BLaER1 (cell line): ENCODE results near the gene PIWIL1.

Experiments used
- H3K27ac ChIP-seq: shearing (Covaris generic); formaldehyde crosslinking; 2 replicates; pipeline ENCODE4 v1.8.1; 2022
- H3K27me3 ChIP-seq: shearing (Covaris generic); formaldehyde crosslinking; 2 replicates; pipeline ENCODE4 v1.8.1; 2022
- H3K36me3 ChIP-seq: shearing (Covaris generic); formaldehyde crosslinking; 2 replicates; pipeline ENCODE4 v1.8.1; 2022
- H3K4me1 ChIP-seq: shearing (Covaris generic); formaldehyde crosslinking; 2 replicates; pipeline ENCODE4 v1.8.1; 2022
- H3K4me2 ChIP-seq: shearing (Covaris generic); formaldehyde crosslinking; 2 replicates; pipeline ENCODE4 v1.8.1; 2022
- H3K4me3 ChIP-seq: shearing (Covaris generic); formaldehyde crosslinking; 2 replicates; pipeline ENCODE4 v1.8.1; 2022
- H3K9ac ChIP-seq: shearing (Covaris generic); formaldehyde crosslinking; 2 replicates; pipeline ENCODE4 v1.8.1; 2022
- H3K9me3 ChIP-seq: shearing (Covaris generic); formaldehyde crosslinking; 2 replicates; pipeline ENCODE4 v1.8.1; 2022
- H4K20me1 ChIP-seq: shearing (Covaris generic); formaldehyde crosslinking; 2 replicates; pipeline ENCODE4 v1.8.1; 2022
- Cebpa-rat ChIP-seq: shearing (Covaris generic); IDR thresholded peaks from 2 replicates; pipeline ENCODE4 v1.8.1; 2022

PIWIL1 gene

GRCh38 chr12:130367003-130367402 is 29.3 kb downstream of the PIWIL1 start:
- H3K4me2 ChIP-seq: no peak overlapping the region
- no peak overlapping the region for H3K9ac ChIP-seq
- peaks cover 8% of the 10 kb centered on the region; the same call in 1 of the 2 replicates for H3K4me1 ChIP-seq
- H3K4me3 ChIP-seq: no peak overlapping the region
- peaks cover 5% of the 10 kb centered on the region; the same call in 1 of the 2 replicates for H3K9me3 ChIP-seq
- no peaks in the 10 kb centered on the region; the same call in 1 of the 2 replicates for H3K27me3 ChIP-seq
- no peak for TF ChIP-seq Cebpa-rat
- H3K36me3 ChIP-seq: no peaks in the 10 kb centered on the region
- no peak overlapping the region for H3K27ac ChIP-seq
- no peaks in the 10 kb centered on the region for H4K20me1 ChIP-seq

GRCh38 chr12:130367523-130367922 is 29.8 kb downstream of the PIWIL1 start:
- Histone ChIP-seq H3K9me3 (peaks cover 5% of the 10 kb centered on the region; the same call in 1 of the 2 replicates), H3K9ac (no peak overlapping the region), H3K27ac (no peak overlapping the region), H4K20me1 (no peaks in the 10 kb centered on the region), H3K4me2 (no peak overlapping the region), H3K4me3 (no peak overlapping the region), H3K4me1 (peaks cover 8% of the 10 kb centered on the region; the same call in 1 of the 2 replicates), H3K27me3 (no peaks in the 10 kb centered on the region; the same call in 1 of the 2 replicates), H3K36me3 (no peaks in the 10 kb centered on the region)
- TF ChIP-seq Cebpa-rat: no peak

GRCh38 chr12:130369816-130370215 is 32.1 kb downstream of the PIWIL1 start:
- no peaks in the 10 kb centered on the region; the same call in 1 of the 2 replicates for H3K27me3 ChIP-seq
- no peak overlapping the region for H3K27ac ChIP-seq
- peaks cover 5% of the 10 kb centered on the region; the same call in 1 of the 2 replicates for H3K9me3 ChIP-seq
- no peak overlapping the region for H3K4me2 ChIP-seq
- H3K4me3 ChIP-seq: no peak overlapping the region
- no peak for TF ChIP-seq Cebpa-rat
- no peaks in the 10 kb centered on the region for H4K20me1 ChIP-seq
- H3K4me1 ChIP-seq: peaks cover 8% of the 10 kb centered on the region; the same call in 1 of the 2 replicates
- no peaks in the 10 kb centered on the region for H3K36me3 ChIP-seq
- no peak overlapping the region for H3K9ac ChIP-seq

- Histone ChIP-seq H3K36me3 (no peaks in the 10 kb centered on the region), H3K27me3 (no peaks in the 10 kb centered on the region)
- TF ChIP-seq Cebpa-rat: no peak
Observed at GRCh38 chr12:130371296-130371695, 33.6 kb downstream of the PIWIL1 start.

GRCh38 chr12:130372936-130373335 is 35.2 kb downstream of the PIWIL1 start:
- Histone ChIP-seq H3K4me2 (no peak overlapping the region), H3K27me3 (no peaks in the 10 kb centered on the region), H3K9ac (no peak overlapping the region), H3K4me3 (no peak overlapping the region), H3K36me3 (no peaks in the 10 kb centered on the region), H3K9me3 (peaks cover 13% of the 10 kb centered on the region; the same call in 1 of the 2 replicates), H4K20me1 (no peaks in the 10 kb centered on the region), H3K4me1 (no peaks in the 10 kb centered on the region), H3K27ac (no peak overlapping the region)
- TF ChIP-seq Cebpa-rat: no peak

More at GRCh38 chr12:130371296-130371695, 33.6 kb downstream of the PIWIL1 start:
- Histone ChIP-seq H3K4me1 (peaks cover 8% of the 10 kb centered on the region; the same call in 1 of the 2 replicates), H4K20me1 (no peaks in the 10 kb centered on the region), H3K9ac (no peak overlapping the region), H3K27ac (no peak overlapping the region), H3K9me3 (peaks cover 5% of the 10 kb centered on the region; the same call in 1 of the 2 replicates), H3K4me3 (no peak overlapping the region), H3K4me2 (no peak overlapping the region)

- Histone ChIP-seq H3K9ac (no peak overlapping the region), H3K4me2 (no peak overlapping the region), H3K4me3 (no peak overlapping the region), H3K4me1 (no peaks in the 10 kb centered on the region), H3K9me3 (peaks cover 8% of the 10 kb centered on the region; the same call in 1 of the 2 replicates), H3K27me3 (no peaks in the 10 kb centered on the region), H3K27ac (no peak overlapping the region), H4K20me1 (no peaks in the 10 kb centered on the region), H3K36me3 (no peaks in the 10 kb centered on the region)
- TF ChIP-seq Cebpa-rat: no peak
Observed at GRCh38 chr12:130374083-130374482, 36.4 kb downstream of the PIWIL1 start.

- Histone ChIP-seq H3K4me3 (no peak overlapping the region), H3K4me1 (no peaks in the 10 kb centered on the region), H3K36me3 (no peaks in the 10 kb centered on the region), H4K20me1 (no peaks in the 10 kb centered on the region), H3K27ac (no peak overlapping the region), H3K9ac (no peak overlapping the region), H3K27me3 (no peaks in the 10 kb centered on the region), H3K9me3 (peaks cover 8% of the 10 kb centered on the region; the same call in 1 of the 2 replicates), H3K4me2 (no peak overlapping the region)
- no peak for TF ChIP-seq Cebpa-rat
Observed at GRCh38 chr12:130375296-130376287, 37.9 kb downstream of the PIWIL1 start.

- Histone ChIP-seq H3K9ac (no peak overlapping the region), H3K27me3 (no peaks in the 10 kb centered on the region), H3K4me2 (no peak overlapping the region), H3K4me1 (peaks cover 6% of the 10 kb centered on the region; the same call in 1 of the 2 replicates), H3K4me3 (no peak overlapping the region), H3K9me3 (peaks cover 37% of the 10 kb centered on the region), H3K36me3 (no peaks in the 10 kb centered on the region), H3K27ac (no peak overlapping the region), H4K20me1 (no peaks in the 10 kb centered on the region)
- TF ChIP-seq Cebpa-rat: no peak
Observed at GRCh38 chr12:130382818-130383217, 45.1 kb downstream of the PIWIL1 start.

GRCh38 chr12:130384234-130384633 is 46.5 kb downstream of the PIWIL1 start:
- peaks cover 42% of the 10 kb centered on the region for H3K9me3 ChIP-seq
- H4K20me1 ChIP-seq: no peaks in the 10 kb centered on the region
- H3K9ac ChIP-seq: no peak overlapping the region
- no peak overlapping the region for H3K4me3 ChIP-seq
- no peak for TF ChIP-seq Cebpa-rat
- H3K27ac ChIP-seq: no peak overlapping the region
- no peaks in the 10 kb centered on the region for H3K36me3 ChIP-seq
- peaks cover 10% of the 10 kb centered on the region; the same call in 1 of the 2 replicates for H3K4me1 ChIP-seq
- H3K27me3 ChIP-seq: no peaks in the 10 kb centered on the region
- no peak overlapping the region for H3K4me2 ChIP-seq

- Histone ChIP-seq H3K4me1 (peaks cover 10% of the 10 kb centered on the region; the same call in 1 of the 2 replicates), H3K9me3 (peaks cover 47% of the 10 kb centered on the region), H3K4me2 (no peak overlapping the region), H3K4me3 (no peak overlapping the region), H3K27ac (no peak overlapping the region), H3K9ac (no peak overlapping the region), H4K20me1 (no peaks in the 10 kb centered on the region), H3K36me3 (no peaks in the 10 kb centered on the region), H3K27me3 (no peaks in the 10 kb centered on the region)
- TF ChIP-seq Cebpa-rat: no peak
Observed at GRCh38 chr12:130385193-130385592, 47.5 kb downstream of the PIWIL1 start.
